H1 (cell line): ENCODE measurements around the gene STXBP6. TPM values are rescaled to one million over a fixed set of nuclear protein-coding genes. Genes with fewer than 3 reads are reported as not detected.

Source experiments
- CBX8 ChIP-seq: fragments of 300-800, 300-1000 bp; sonication (generic); IDR thresholded peaks from 2 replicates; pipeline ENCODE4 v1.7.1; 2016; ENCODE audit warnings: low read depth, low read length, borderline replicate concordance
- SIRT6 ChIP-seq: IDR thresholded peaks from one replicate; pipeline ENCODE4 v1.7.1; 2012; ENCODE audit warnings: low read length, inconsistent platforms
- polyA plus RNA-seq, 7 experiments: library from polyadenylated mRNA; depleted of rRNA in 3 of 7; stranded (reverse) in 5 of 7; unstranded in 2 of 7; fragments of >200 nt in 5 of 7; fragments of 200-250 nt in 2 of 7; gene quantifications; 1 replicate in 5 of 7; 2 replicates in 1 of 7; 4 replicates in 1 of 7; pipeline versions ENCODE4 v1.2.1 to v1.2.3, GENCODE V29; 2011 to 2013; ENCODE audit warnings: missing spikeins in 2 of 7, mixed read lengths in 2 of 7
- total RNA-seq: library from RNA; stranded (reverse); fragmentation: NEBNext Ultra II Directional; extraction: Animal tissue kit (Norgen Biotek cat#: 25700); gene quantifications from 2 replicates; pipeline ENCODE4 v1.2.1, GENCODE V29; 2021
- TF ChIP-seq, protein P1 (sequence below): IDR thresholded peaks from 2 replicates; pipeline ENCODE4 v1.6.1; 2011; ENCODE audit warnings: low read length, improper control_type of control experiment

The STXBP6 gene
- total and polyA plus RNA-seq, 2 of the 8 experiments (the other 6 are each of a cell fraction or from before 2014, with no cell fraction given), result 9.4 to 18.1 TPM

DNA sequence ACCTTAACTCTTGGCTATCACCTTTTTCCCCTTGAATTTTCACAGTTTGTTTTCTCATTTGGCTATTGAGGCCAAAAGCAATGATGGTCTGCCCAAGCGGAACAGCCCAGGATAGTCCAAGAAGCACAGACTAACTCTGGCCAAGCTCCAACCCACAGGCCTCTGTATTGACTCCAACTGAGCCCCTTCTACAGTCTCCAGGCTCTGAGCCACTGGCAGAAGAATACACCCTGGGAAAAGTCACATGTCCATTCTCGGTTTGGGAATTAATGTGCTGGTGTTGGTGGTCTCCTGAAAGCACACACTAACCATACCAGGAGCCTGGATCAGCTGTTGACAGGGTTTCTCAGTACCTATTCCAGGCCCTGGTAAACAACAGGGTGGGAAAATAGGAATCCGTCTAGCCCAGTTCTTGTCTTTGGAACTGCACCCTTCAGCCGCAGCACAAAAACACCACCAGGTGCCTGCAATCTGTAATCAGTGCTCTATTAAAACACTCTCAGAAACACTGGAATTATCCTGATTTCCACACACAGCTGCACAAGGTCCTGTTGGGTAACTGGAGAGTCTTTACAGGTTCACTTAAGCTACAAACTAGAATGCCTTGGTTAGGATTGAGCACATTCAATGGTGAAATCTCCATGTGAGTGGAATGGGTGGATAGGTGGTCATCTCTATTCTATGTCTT, 63.6 kb downstream of the STXBP6 start (continued):
- TF ChIP-seq, protein P1, sequence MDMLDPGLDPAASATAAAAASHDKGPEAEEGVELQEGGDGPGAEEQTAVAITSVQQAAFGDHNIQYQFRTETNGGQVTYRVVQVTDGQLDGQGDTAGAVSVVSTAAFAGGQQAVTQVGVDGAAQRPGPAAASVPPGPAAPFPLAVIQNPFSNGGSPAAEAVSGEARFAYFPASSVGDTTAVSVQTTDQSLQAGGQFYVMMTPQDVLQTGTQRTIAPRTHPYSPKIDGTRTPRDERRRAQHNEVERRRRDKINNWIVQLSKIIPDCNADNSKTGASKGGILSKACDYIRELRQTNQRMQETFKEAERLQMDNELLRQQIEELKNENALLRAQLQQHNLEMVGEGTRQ, result no peak
- TF ChIP-seq CBX8, result no peak
- TF ChIP-seq SIRT6, result no peak
